Mesothelial cell of epicardium (in vitro differentiated cells): Measurements from ENCODE around the gene ETV7. TPM values are rescaled to one million over a fixed set of nuclear protein-coding genes. Genes with fewer than 3 reads are reported as not detected.
A peak's percentile ranks its signal among the peaks of the same experiment; 100 is the strongest.
"Not testable (repeated sequence)": the region's sequence is repeated elsewhere in the genome, so short reads cannot be mapped to it uniquely, and the experiment has no call there.

Experiments
- DNase-seq, 2 experiments: peaks; one replicate each; pipeline ENCODE4 v3.0.0; 2021; ENCODE audit warnings: low spot score in 2 of 2; ENCODE audit not compliant: unreplicated experiment in 2 of 2
- H3K27ac Mint-ChIP-seq: 2 replicates; pipeline ENCODE4 v1.8.0; 2021; ENCODE audit warnings: mixed read lengths
- H3K27me3 Mint-ChIP-seq: 2 replicates; pipeline ENCODE4 v1.8.0; 2021; ENCODE audit warnings: low read depth, mixed read lengths
- H3K36me3 Mint-ChIP-seq: 2 replicates; pipeline ENCODE4 v1.8.0; 2021; ENCODE audit warnings: mixed read lengths
- H3K4me1 Mint-ChIP-seq: 2 replicates; pipeline ENCODE4 v1.8.0; 2021; ENCODE audit warnings: mixed read lengths
- H3K4me3 Mint-ChIP-seq: 2 replicates; pipeline ENCODE4 v1.8.0; 2021; ENCODE audit warnings: mild to moderate bottlenecking, moderate library complexity, mixed read lengths
- H3K9me3 Mint-ChIP-seq: 2 replicates; pipeline ENCODE4 v1.8.0; 2021; ENCODE audit warnings: mixed read lengths
- total RNA-seq: library from RNA; stranded (reverse); gene quantifications from 3 replicates; pipeline ENCODE4 v1.2.1, GENCODE V29; 2021
- TF ChIP-seq, protein P1 (sequence below): fragments of 200-600 bp; sonication (generic); IDR thresholded peaks from one replicate; pipeline ENCODE4 v1.5.0; 2021; ENCODE audit warnings: antibody characterized with exemption; ENCODE audit not compliant: unreplicated experiment

The ETV7 gene
- total RNA-seq, 1 donor from 2014 or later, result 0.47 TPM

DNA sequence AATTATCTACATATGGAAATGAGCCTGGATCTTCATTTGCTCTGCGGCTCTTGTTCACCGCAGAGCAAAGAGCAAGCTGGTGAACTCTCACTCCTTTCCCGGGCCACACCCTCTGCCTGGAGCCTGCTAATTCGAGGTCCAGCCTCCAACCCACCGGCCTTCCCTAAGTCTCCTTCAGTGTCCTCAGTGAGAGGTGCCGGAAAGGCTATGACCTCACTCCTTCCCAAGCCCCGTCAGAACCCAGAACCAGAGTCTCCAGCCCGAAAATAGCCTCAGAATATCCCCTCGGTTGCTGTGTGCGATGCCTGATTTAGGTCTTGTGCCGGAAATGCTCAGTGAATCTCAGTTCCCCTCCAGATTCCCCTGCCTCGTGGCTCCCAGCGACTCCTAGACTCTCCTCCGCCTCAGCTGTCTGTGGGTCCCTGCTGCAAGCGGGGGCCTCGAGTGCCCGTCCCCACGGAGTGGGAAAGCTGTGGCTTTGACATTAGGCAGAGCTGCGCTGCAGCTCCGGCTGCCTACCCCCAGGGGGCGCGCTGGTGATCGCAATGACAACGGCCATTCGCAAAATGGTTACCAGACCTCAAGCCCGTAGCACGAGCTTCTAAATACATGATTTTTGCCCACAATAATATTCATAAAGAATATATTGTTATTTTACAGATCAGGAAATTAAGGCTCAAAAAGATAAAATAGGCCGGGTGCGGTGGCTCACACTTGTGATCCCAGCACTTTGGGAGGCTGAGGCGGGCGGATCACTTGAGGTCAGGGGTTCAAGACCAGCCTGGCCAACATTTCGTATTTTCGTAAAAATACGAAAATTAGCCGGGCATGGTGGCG lies 46.6 kb downstream of the ETV7 start:
- H3K4me1 Mint-ChIP-seq, result peaks cover 5% of the 10 kb centered on the region
- TF ChIP-seq, protein P1, sequence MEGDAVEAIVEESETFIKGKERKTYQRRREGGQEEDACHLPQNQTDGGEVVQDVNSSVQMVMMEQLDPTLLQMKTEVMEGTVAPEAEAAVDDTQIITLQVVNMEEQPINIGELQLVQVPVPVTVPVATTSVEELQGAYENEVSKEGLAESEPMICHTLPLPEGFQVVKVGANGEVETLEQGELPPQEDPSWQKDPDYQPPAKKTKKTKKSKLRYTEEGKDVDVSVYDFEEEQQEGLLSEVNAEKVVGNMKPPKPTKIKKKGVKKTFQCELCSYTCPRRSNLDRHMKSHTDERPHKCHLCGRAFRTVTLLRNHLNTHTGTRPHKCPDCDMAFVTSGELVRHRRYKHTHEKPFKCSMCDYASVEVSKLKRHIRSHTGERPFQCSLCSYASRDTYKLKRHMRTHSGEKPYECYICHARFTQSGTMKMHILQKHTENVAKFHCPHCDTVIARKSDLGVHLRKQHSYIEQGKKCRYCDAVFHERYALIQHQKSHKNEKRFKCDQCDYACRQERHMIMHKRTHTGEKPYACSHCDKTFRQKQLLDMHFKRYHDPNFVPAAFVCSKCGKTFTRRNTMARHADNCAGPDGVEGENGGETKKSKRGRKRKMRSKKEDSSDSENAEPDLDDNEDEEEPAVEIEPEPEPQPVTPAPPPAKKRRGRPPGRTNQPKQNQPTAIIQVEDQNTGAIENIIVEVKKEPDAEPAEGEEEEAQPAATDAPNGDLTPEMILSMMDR, result peak; percentile 97
- no peaks in the 10 kb centered on the region for H3K36me3 Mint-ChIP-seq
- no peaks in the 10 kb centered on the region for H3K9me3 Mint-ChIP-seq
- H3K27ac Mint-ChIP-seq, result peak overlapping the region; percentile 55
- peak; percentile 59 to 85 for DNase-seq
- H3K4me3 Mint-ChIP-seq, result peak overlapping the region; percentile 59
- H3K27me3 Mint-ChIP-seq, result peaks cover 31% of the 10 kb centered on the region

DNA sequence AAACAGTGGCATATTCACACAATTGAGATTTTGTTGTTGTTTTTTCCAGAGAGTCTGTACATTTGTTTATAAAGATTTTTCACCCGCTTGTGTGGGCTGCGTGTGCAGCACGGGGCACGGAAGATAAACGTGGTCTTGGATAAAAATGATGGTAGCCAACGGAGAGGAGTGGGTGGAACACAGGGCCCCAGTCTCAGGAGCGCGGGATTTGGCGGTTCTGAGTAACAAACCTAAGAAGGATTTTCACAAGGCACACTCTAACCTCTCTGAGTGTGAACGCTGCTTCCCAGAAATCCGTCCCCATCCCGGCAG lies 47.2 kb downstream of the ETV7 start:
- no peak overlapping the region for H3K4me3 Mint-ChIP-seq
- no peaks in the 10 kb centered on the region for H3K36me3 Mint-ChIP-seq
- peaks cover 5% of the 10 kb centered on the region for H3K4me1 Mint-ChIP-seq
- H3K27ac Mint-ChIP-seq, result no peak overlapping the region
- TF ChIP-seq, protein P1, result no peak
- H3K9me3 Mint-ChIP-seq, result no peaks in the 10 kb centered on the region
- DNase-seq, result no peak
- H3K27me3 Mint-ChIP-seq, result peaks cover 36% of the 10 kb centered on the region

DNA sequence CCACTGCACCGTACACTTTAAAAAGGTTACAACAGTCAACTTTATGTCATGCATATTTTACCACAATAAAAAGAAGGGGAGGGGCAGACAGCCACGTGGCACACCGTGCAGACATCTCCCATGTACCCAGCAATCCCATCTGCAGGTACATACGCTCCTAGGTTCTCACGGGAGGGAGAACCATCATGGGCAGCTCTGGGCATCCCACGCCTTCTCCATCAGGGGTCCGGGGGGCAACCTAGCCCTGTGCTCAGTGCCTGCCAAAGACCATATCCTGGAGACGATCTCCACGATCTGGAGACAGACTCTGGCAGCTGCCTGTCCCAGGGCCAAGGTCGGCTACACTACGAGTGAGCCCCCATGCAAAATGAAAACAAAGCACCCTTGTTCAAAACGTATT lies 48.3 kb downstream of the ETV7 start:
- Mint-ChIP-seq H3K27ac (no peak overlapping the region), H3K36me3 (no peaks in the 10 kb centered on the region), H3K9me3 (no peaks in the 10 kb centered on the region), H3K27me3 (peaks cover 45% of the 10 kb centered on the region), H3K4me1 (peaks cover 14% of the 10 kb centered on the region), H3K4me3 (no peak overlapping the region)
- TF ChIP-seq, protein P1, result no peak
- DNase-seq, result no peak

DNA sequence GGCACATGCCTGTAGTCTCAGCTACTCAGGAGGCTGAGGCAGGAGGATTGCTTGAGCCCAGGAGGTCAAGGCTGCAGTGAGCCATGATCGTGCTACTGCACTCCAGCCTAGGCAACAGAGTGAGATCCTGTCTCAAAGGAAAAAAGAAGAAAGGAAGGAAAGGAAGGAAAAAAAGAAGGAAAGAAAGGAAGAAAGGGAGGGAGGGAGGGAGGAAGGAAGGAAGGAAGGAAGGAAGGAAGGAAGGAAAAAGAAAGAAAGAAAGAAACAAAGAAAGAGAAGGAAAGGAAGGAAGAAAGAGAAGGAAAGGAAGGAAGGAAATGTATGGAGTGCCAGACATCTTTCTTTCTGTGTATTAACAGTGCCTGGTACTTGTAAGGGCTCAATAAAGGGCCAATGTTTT lies 49.2 kb downstream of the ETV7 start:
- H3K27me3 Mint-ChIP-seq, result peaks cover 48% of the 10 kb centered on the region
- H3K9me3 Mint-ChIP-seq, H3K4me3 Mint-ChIP-seq, H3K36me3 Mint-ChIP-seq, DNase-seq, H3K27ac Mint-ChIP-seq: not testable (repeated sequence)
- H3K4me1 Mint-ChIP-seq, result peaks cover 23% of the 10 kb centered on the region

DNA sequence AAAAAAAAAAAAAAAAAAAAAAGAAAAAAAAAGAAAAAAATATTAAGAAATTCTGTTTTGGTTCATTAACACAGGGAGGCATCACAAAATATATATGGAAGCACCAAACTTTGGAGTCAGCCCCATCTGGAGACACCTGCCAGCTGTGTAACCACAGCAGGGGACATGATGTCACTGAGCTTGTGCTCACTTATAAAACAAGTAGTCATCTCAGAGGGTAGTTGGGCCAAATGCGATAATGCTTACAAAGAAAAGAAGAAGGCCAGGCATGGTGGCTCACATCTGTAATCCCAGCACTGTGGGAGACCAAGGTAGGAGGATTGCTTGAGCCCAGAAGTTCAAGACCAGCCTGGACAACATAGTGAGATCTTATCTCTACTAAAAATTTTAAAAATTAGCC lies 49.7 kb downstream of the ETV7 start:
- H3K27me3 Mint-ChIP-seq, result peaks cover 51% of the 10 kb centered on the region
- no peak for DNase-seq
- no peak overlapping the region for H3K27ac Mint-ChIP-seq
- no peaks in the 10 kb centered on the region for H3K9me3 Mint-ChIP-seq
- H3K36me3 Mint-ChIP-seq, result no peaks in the 10 kb centered on the region
- H3K4me1 Mint-ChIP-seq, result peaks cover 26% of the 10 kb centered on the region
- TF ChIP-seq, protein P1, result no peak
- no peak overlapping the region for H3K4me3 Mint-ChIP-seq

DNA sequence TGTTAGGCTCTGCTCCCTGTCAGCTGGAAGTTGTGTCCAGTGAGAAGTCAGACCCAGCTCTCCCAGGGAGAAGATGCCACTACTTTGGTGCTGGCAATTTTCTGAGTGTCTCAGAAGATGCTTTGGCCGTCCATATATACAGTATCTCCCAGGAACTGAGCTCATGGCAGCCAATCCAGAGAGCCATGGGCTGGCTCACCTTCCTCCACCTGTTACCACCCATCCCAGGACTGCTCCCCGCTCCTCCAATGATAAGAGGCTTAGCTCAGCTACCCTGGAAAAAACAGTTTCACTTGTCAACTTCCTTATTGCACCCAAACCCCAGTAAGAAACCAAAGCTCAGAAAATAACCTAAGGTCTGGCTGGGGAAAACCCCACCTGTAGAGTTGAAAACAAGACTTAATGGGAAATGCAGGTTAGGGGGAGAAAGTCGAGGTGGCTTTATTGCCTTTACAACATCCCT lies 50.7 kb downstream of the ETV7 start, which contains the start of gene BNIP5:
TSS of gene BNIP5 (minus strand) at position 110 of the 463 bp plus-strand sequence. CDS start 6,198 bp downstream, outside the sequence.
- peaks cover 48% of the 10 kb centered on the region for H3K27me3 Mint-ChIP-seq
- no peaks in the 10 kb centered on the region for H3K9me3 Mint-ChIP-seq
- DNase-seq, result no peak
- TF ChIP-seq, protein P1, result no peak
- H3K27ac Mint-ChIP-seq, result no peak within 1 kb of the TSS
- H3K4me3 Mint-ChIP-seq, result no peak within 1 kb of the TSS
- peaks cover 26% of the 10 kb centered on the region for H3K4me1 Mint-ChIP-seq
- no peaks in the 10 kb centered on the region for H3K36me3 Mint-ChIP-seq
